HCT116 (cell line): ENCODE measurements around the gene KCNE1.
"Not testable (repeated sequence)": the region's sequence is repeated elsewhere in the genome, so short reads cannot be mapped to it uniquely, and the experiment has no call there.

Experiments
- CBX3 ChIP-seq: IDR thresholded peaks from 2 replicates; pipeline ENCODE4 v1.6.1; 2012; ENCODE audit warnings: low read depth
- CEBPB ChIP-seq: IDR thresholded peaks from 2 replicates; pipeline ENCODE4 v1.6.1; 2012; ENCODE audit warnings: low read depth
- CTCF ChIP-seq, 3 experiments: fragments of 200-600 bp in 1 of 3; sonication (generic) in 1 of 3; IDR thresholded peaks in 2 of 3; conservative IDR thresholded peaks in 1 of 3; 2 replicates each; pipeline ENCODE4 v1.5.1; 2012 to 2017; ENCODE audit warnings: low read depth in 2 of 3, low read length in 2 of 3, antibody characterized with exemption in 1 of 3, borderline replicate concordance in 1 of 3, control low read depth in 1 of 3, mild to moderate bottlenecking in 1 of 3, mixed read lengths in 1 of 3, mixed run types in 1 of 3, moderate library complexity in 1 of 3; ENCODE audit not compliant: insufficient read depth in 1 of 3
- EGR1 ChIP-seq: IDR thresholded peaks from 2 replicates; pipeline ENCODE4 v1.6.1; 2012; ENCODE audit warnings: low read depth
- EZH2 ChIP-seq: fragments of 200-600 bp; sonication (generic); IDR thresholded peaks from 2 replicates; pipeline ENCODE4 v1.6.1; 2017; ENCODE audit warnings: antibody characterized with exemption, mixed run types
- EZH2phosphoT487 ChIP-seq: fragments of 200-600 bp; IDR thresholded peaks from 2 replicates; pipeline ENCODE4 v1.6.1; 2018; ENCODE audit warnings: antibody characterized with exemption, borderline replicate concordance
- FOSL1 ChIP-seq: IDR thresholded peaks from 2 replicates; pipeline ENCODE4 v1.6.1; 2012; ENCODE audit warnings: low read depth
- MAX ChIP-seq: IDR thresholded peaks from 2 replicates; pipeline ENCODE4 v1.6.1; 2012
- POLR2A ChIP-seq: IDR thresholded peaks from 2 replicates; pipeline ENCODE4 v1.7.0; 2011; ENCODE audit warnings: borderline replicate concordance; ENCODE audit not compliant: insufficient read depth, insufficient read length; ENCODE audit errors: extremely low read depth
- POLR2AphosphoS5 ChIP-seq: IDR thresholded peaks from 2 replicates; pipeline ENCODE4 v1.6.1; 2011; ENCODE audit warnings: mild to moderate bottlenecking, low read depth, low read length, moderate library complexity
- SP1 ChIP-seq: IDR thresholded peaks from 2 replicates; pipeline ENCODE4 v1.6.1; 2012; ENCODE audit warnings: low read depth
- TCF7L2 ChIP-seq: IDR thresholded peaks from 2 replicates; pipeline ENCODE4 v1.7.0; 2011; ENCODE audit warnings: borderline replicate concordance, inconsistent platforms; ENCODE audit not compliant: insufficient read depth, insufficient read length; ENCODE audit errors: extremely low read depth
- YY1 ChIP-seq: IDR thresholded peaks from 2 replicates; pipeline ENCODE4 v1.6.1; 2011; ENCODE audit warnings: low read length, low read depth, moderate library complexity, mild to moderate bottlenecking; ENCODE audit not compliant: insufficient replicate concordance; ENCODE audit errors: extremely low read depth
- ZFX ChIP-seq: fragments of 450-650 bp; IDR thresholded peaks from 2 replicates; pipeline ENCODE4 v1.6.1; 2017

GRCh38 chr21:34459426-34459825 is 52.6 kb downstream of the KCNE1 start:
- not testable (repeated sequence) for TF ChIP-seq POLR2AphosphoS5; CTCF (IDR thresholded peaks at IDR 0.05 in 2 of 3, conservative IDR thresholded peaks at IDR 0.05 in 1 of 3; ENCODE audit: borderline replicate concordance in 1 of 3, insufficient read depth in 1 of 3, low read depth in 2 of 3, low read length in 2 of 3); CEBPB; POLR2A; MAX; ZFX; YY1; FOSL1; EGR1; SP1; EZH2; TCF7L2; CBX3; EZH2phosphoT487
